Activated CD8-positive, alpha-beta T cell treated with anti-CD3 and anti-CD28 coated beads for 36 hours (primary cell): ENCODE results near the gene KCTD16. TPM values are rescaled to one million over a fixed set of nuclear protein-coding genes. Genes with fewer than 3 reads are reported as not detected.

Experiments
- ATAC-seq: fragments of 200-7000 bp; cut with Tn5 transposase; one replicate; pipeline ENCODE4 v1.10.0; 2021; ENCODE audit warnings: mild to moderate bottlenecking, moderate library complexity
- CTCF ChIA-PET: fragments of 350-600 bp; sonication (Branson Sonifier 250); formaldehyde crosslinking; loops from one replicate; lab custom pipeline; 2021; ENCODE audit warnings: antibody characterized with exemption; lab: Charles Lee
- POLR2A ChIA-PET: fragments of 350-600 bp; sonication (Branson Sonifier 250); formaldehyde crosslinking; loops from one replicate; lab custom pipeline; 2021; ENCODE audit warnings: antibody characterized with exemption; lab: Charles Lee
- DNase-seq: peaks from one replicate; pipeline ENCODE4 v3.0.0-alpha.2; 2020
- H3K27ac Mint-ChIP-seq: one replicate; pipeline ENCODE4 v1.8.0; 2021; ENCODE audit warnings: mild to moderate bottlenecking, mixed read lengths
- H3K27me3 Mint-ChIP-seq: one replicate; pipeline ENCODE4 v1.8.0; 2021; ENCODE audit warnings: mixed read lengths
- H3K36me3 Mint-ChIP-seq: one replicate; pipeline ENCODE4 v1.8.0; 2021; ENCODE audit warnings: low read depth, mixed read lengths
- H3K4me1 Mint-ChIP-seq: one replicate; pipeline ENCODE4 v1.8.0; 2021; ENCODE audit warnings: low read depth, mixed read lengths
- H3K4me3 Mint-ChIP-seq: one replicate; pipeline ENCODE4 v1.8.0; 2021; ENCODE audit warnings: mild to moderate bottlenecking, moderate library complexity, mixed read lengths
- H3K9me3 Mint-ChIP-seq: one replicate; pipeline ENCODE4 v1.8.0; 2021; ENCODE audit warnings: mixed read lengths
- CTCF ChIP-seq: fragments of 200-600 bp; IDR thresholded peaks from one replicate; pipeline ENCODE4 v1.8.0; 2022; ENCODE audit warnings: antibody characterized with exemption, mild to moderate bottlenecking
- intact Hi-C: fragments of 100-400 bp; cut with micrococcal nuclease; formaldehyde crosslinking; loops from one replicate; pipeline ENCODE4 v1.10.0; 2022
- total RNA-seq, 2 experiments: library from RNA; stranded (reverse); gene quantifications; one replicate each; pipeline ENCODE4 v1.2.3, GENCODE V29; 2021

The KCTD16 gene
- total RNA-seq, 2 experiments from 2014 or later, result 0.27 to 0.29 TPM

DNA sequence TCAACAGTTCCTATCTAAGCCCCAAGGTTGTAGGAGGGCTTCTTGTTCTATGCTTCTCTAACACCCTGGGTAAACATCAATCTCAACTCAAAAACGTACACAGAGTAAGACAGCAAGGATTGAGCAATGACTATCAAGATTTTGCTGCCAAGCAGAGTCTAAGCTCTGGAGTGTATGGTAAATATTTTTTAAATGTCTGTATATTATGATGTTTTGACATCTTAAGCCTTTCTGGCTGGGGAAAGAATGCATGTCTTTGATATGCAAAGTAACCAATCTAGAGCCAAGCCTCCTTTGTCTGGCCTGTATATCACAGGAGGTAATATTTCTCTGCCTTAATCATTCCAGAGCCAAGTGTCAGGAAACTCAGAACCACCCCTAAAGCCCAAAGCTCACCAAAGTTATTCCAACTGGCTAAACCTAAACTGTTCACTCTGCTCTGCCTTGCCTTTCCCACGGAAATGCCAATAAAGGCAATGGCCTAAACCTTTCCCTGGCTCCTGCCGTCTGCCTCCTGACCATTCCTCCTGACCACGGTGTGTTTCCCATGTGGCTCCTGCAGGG, 45.4 kb upstream of the KCTD16 start:
- Mint-ChIP-seq H3K4me3 (no peak overlapping the region), H3K4me1 (no peaks in the 10 kb centered on the region)
- intact Hi-C loops, result no loop called here

DNA sequence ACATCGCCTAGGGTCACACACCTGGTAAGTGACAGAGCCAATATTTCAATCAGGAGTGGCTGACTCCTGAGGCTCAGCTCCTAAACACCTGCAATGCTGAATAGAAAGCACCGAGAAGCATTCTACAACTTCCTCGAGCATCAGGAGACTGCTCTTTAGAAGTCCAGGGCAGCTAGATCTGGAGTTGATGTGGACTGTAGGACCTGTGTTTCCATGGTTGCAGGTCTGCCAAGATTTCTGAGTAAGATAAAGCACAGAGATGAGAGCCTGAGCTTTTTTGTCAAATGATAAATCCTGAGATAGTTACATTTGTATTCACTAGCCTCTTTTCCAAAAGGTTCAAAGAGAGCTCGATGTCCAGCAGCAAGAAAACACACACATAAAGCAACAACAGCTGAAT, 44.0 kb upstream of the KCTD16 start:
- no peak for DNase-seq
- Mint-ChIP-seq H3K27me3 (no peaks in the 10 kb centered on the region), H3K27ac (no peak overlapping the region), H3K4me1 (no peaks in the 10 kb centered on the region), H3K4me3 (no peak overlapping the region), H3K9me3 (no peaks in the 10 kb centered on the region), H3K36me3 (no peaks in the 10 kb centered on the region)
- POLR2A ChIA-PET, result no interaction called here
- intact Hi-C loops, result no loop called here
- CTCF ChIA-PET, result no interaction called here
- no peak for ATAC-seq
- no peak for TF ChIP-seq CTCF

More for the DNA sequence above, 45.4 kb upstream of the KCTD16 start:
- H3K9me3 Mint-ChIP-seq, result no peaks in the 10 kb centered on the region
- ChIA-PET POLR2A (no interaction called here), CTCF (no interaction called here)
- no peak overlapping the region for H3K27ac Mint-ChIP-seq
- DNase-seq (no peak), ATAC-seq (no peak)
- no peak for TF ChIP-seq CTCF
- H3K36me3 Mint-ChIP-seq, result no peaks in the 10 kb centered on the region
- peaks cover 1% of the 10 kb centered on the region for H3K27me3 Mint-ChIP-seq

DNA sequence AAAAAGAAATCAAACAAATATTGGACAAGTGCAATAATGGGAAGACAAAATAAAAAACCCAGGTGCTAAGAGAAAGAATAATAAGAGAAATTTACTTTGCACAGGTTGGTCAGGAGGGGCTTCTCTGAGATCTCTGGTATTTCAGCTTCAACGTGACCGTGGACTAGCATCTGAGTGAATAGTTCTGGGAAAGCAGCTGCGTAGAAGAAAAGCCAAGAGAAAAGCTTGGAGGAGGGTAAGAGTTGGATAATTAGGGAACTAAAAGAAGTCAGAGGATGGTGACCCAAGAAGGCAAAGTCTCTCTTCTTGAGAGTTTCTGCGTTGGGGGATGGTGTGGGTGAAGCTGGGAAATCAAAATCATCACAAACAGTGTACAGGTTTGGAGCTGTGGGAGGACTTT, 41.8 kb upstream of the KCTD16 start:
- H3K4me1 Mint-ChIP-seq, result no peaks in the 10 kb centered on the region
- no peak for TF ChIP-seq CTCF
- no peak overlapping the region for H3K27ac Mint-ChIP-seq
- no peak overlapping the region for H3K4me3 Mint-ChIP-seq
- DNase-seq (no peak), ATAC-seq (no peak)
- no peaks in the 10 kb centered on the region for H3K36me3 Mint-ChIP-seq
- ChIA-PET CTCF (no interaction called here), POLR2A (no interaction called here)
- H3K27me3 Mint-ChIP-seq, result no peaks in the 10 kb centered on the region
- intact Hi-C loops, result no loop called here
- no peaks in the 10 kb centered on the region for H3K9me3 Mint-ChIP-seq

- POLR2A ChIA-PET, result no interaction called here
- DNase-seq, result no peak
- intact Hi-C loops, result no loop called here
- ATAC-seq, result no peak
- Mint-ChIP-seq H3K36me3 (no peaks in the 10 kb centered on the region), H3K27ac (no peak overlapping the region), H3K4me1 (no peaks in the 10 kb centered on the region), H3K9me3 (no peaks in the 10 kb centered on the region), H3K4me3 (no peak overlapping the region), H3K27me3 (no peaks in the 10 kb centered on the region)
- CTCF ChIA-PET, result interaction anchor here (0.9 kb wide), 1 partner anchor 9 kb away, joined by 4 read pairs; no protein-coding TSS in a partner anchor
- no peak for TF ChIP-seq CTCF
Measured at GRCh38 chr5:144130306-144130705, 40.4 kb upstream of the KCTD16 start.

- no peak for TF ChIP-seq CTCF
- no peak for DNase-seq
- intact Hi-C loops, result no loop called here
- no peaks in the 10 kb centered on the region for H3K36me3 Mint-ChIP-seq
- no peak for ATAC-seq
- no peak overlapping the region for H3K4me3 Mint-ChIP-seq
- no peaks in the 10 kb centered on the region for H3K4me1 Mint-ChIP-seq
- H3K27ac Mint-ChIP-seq, result no peak overlapping the region
- H3K27me3 Mint-ChIP-seq, result no peaks in the 10 kb centered on the region
- POLR2A ChIA-PET, result no interaction called here
- CTCF ChIA-PET, result interaction anchor here (0.9 to 3.1 kb wide), 2 partner anchors 10 to 11 kb away, joined by 4 to 19 read pairs; no protein-coding TSS in a partner anchor
- no peaks in the 10 kb centered on the region for H3K9me3 Mint-ChIP-seq
Measured at GRCh38 chr5:144131261-144131660, 39.4 kb upstream of the KCTD16 start.
